Mesendoderm (in vitro differentiated cells): ENCODE data around the gene AMOT. TPM values are rescaled to one million over a fixed set of nuclear protein-coding genes. Genes with fewer than 3 reads are reported as not detected.

Experiments
- small RNA-seq: library from polyadenylated mRNA; stranded (forward); fragments of <200 nt; extraction: miRNeasy Mini kit (QIAGEN cat#:217004); gene quantifications from one replicate; pipeline ENCODE3, GENCODE V24; 2013; ENCODE audit not compliant: insufficient read depth

AMOT gene

Small RNA genes lying within 50 kb of the gene (small RNA-seq; reads per million reads assigned to genes)
- not detected for gene RN7SL266P
